T-helper 22 cell (primary cell): Measurements from ENCODE around the gene COPA.
A peak's percentile ranks its signal among the peaks of the same experiment; 100 is the strongest.
"Not testable (repeated sequence)": the region's sequence is repeated elsewhere in the genome, so short reads cannot be mapped to it uniquely, and the experiment has no call there.

Source experiments
- DNase-seq: peaks from one replicate; pipeline ENCODE4 v3.0.0-alpha.2; 2020; ENCODE audit warnings: low read depth

Gene COPA

DNA sequence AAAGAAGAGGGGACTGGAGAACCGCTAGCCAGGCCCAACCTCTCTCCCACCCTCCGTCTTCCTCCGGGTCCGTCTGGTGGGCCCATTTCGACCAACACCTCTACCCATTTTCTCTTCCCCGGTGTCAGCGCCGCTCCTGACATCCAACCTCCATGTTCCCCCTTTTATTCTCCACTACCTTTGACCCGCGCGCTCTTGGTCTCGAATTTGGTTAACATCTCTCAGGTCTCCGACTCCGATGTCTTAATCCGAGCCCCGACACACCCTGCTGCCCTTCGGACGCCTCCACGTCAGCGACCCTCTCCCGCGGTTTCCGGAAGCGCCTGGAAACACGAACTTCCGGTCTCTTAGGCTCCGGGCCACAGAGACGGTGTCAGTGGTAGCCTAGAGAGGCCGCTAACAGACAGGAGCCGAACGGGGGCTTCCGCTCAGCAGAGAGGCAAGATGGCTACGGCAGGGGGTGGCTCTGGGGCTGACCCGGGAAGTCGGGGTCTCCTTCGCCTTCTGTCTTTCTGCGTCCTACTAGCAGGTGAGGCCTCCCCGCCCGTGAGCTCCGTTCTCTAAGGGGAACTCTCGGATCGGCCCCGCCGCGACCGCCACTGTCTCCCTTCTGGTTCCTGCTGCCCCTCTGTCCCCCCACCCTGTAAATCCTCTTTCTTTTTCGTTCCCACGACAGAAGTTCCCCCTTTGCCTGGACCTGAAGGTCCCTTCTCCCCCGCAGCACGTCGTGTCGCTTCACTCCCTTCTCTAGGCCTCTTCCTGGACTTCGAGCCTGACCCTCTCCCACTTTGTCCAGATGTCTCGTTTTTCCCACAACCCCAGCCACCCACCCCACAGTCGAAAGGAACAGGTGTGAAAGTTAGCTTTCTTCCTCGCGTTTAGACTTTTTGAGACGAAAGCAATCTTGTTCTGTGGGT lies at the start of gene COPA, which contains the start of gene NCSTN:
Gene COPA (minus strand): TSS at position 298 of the 917 bp plus-strand sequence. CDS start 80 bp downstream, at position 218.
Gene NCSTN (plus strand): TSS at position 431 of the 917 bp plus-strand sequence. CDS start 14 bp downstream, at position 445.
- DNase-seq = peak; percentile 86

GRCh38 chr1:160388406-160388805 lies 45.4 kb upstream of the COPA start:
- DNase-seq = not testable (repeated sequence)

DNA sequence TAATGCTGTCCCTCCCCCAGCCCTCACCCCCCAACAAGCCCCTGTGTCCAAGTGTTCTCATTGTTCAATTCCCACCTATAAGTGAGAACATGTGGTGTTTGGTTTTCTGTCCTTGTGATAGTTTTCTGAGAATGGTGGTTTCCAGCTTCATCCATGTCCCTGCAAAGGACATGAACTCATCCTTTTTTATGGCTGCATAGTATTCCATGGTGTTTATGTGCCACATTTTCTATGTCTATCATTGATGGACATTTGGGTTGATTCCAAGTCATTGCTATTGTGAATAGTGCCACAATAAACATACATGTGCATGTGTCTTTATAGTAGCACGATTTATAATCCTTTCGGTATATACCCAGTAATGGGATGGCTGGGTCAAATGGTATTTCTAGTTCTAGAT lies 41.8 kb upstream of the COPA start:
- DNase-seq = not testable (repeated sequence)

- DNase-seq = no peak
Measured at GRCh38 chr1:160377585-160378206, 34.6 kb upstream of the COPA start.

GRCh38 chr1:160376525-160377131 lies 33.6 kb upstream of the COPA start:
- no peak for DNase-seq

GRCh38 chr1:160375788-160376524 lies 32.9 kb upstream of the COPA start:
- DNase-seq = no peak

GRCh38 chr1:160374306-160375110 lies 31.5 kb upstream of the COPA start:
- no peak for DNase-seq

- DNase-seq = no peak
Measured at GRCh38 chr1:160373696-160374095, 30.6 kb upstream of the COPA start.

DNA sequence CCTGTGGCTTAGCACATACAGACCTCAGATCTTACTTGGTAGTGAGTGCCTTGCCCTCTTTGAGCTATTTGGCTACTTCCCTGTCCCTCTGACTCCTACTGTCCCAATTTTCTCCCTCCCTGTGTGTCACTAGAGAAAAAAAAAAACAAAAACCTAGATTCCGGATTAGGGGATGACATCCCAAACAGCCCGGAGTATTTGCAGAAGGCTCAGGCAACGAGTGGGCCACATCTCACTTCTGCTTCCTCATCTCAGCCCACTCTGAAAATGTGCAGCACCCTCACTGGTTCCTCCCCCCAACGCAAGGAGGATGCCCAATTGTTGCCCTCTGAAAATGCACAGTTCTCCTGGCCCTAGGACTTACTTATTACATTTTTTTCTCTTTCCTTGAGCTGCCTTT lies 28.7 kb upstream of the COPA start:
- no peak for DNase-seq

DNA sequence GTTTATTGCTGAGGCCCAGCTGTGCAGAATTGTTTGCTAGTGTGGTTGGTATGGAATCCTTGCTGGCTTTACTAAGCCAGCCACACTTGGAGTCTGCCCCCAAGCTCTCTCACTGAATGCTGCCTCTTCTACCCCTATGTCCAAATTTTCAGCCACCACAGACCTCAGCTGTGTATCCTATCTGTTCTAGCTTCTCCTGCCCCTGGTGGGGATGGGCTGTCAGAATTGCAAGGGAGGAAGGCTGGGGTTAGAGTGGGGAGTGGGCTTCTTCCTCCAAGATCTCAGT lies 28.2 kb upstream of the COPA start:
- DNase-seq = no peak

GRCh38 chr1:160370561-160371345 lies 27.7 kb upstream of the COPA start:
- no peak for DNase-seq

GRCh38 chr1:160369087-160369486 lies 26.0 kb upstream of the COPA start:
- DNase-seq = no peak

DNA sequence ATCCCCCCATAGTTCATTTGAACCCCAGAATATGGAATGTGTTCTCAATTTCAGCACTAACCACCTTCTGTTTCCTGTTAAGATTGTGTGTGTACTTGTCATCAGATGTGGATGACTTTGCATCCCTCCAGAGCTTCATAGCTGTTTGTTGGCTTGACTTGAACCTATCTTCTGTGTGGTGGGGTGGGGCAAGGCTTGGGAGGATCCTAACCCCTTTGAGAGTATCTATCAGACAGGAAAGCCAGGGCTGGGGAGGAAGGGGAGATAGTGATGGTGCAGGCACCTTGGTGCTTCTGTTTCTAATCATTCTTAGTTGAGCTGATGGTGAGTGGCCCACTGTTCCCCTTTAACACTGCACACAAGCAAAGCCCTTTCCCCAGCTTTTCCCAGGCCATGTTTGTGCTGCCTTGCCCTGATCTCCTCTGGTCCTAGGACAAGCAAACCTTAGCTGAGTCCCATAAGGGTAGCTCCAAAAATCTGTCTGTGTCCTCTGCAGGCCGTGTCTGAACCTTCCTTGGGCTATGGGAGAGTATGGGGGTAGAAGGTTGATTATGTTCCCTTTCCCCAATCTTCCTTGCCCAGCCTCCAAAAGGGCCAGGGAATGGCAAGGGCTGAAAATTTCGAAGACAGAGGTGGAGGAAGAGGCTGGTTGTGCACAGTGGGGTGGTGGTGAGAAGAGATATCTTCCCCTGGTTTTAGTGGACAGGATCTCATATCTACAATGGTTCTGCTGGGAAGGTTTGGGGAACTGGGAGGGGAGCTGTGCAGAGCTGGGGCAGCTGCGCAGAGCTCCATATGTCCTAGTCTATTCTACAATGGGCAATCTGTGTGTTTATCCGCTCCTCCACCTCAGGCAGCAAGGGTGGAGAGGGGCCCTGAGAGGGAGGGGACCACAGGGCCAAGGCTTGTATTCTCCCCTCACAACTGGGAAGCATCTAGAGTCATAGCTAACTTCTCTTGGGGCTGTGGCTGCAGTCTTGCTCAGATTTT lies 25.2 kb upstream of the COPA start:
- DNase-seq = no peak

DNA sequence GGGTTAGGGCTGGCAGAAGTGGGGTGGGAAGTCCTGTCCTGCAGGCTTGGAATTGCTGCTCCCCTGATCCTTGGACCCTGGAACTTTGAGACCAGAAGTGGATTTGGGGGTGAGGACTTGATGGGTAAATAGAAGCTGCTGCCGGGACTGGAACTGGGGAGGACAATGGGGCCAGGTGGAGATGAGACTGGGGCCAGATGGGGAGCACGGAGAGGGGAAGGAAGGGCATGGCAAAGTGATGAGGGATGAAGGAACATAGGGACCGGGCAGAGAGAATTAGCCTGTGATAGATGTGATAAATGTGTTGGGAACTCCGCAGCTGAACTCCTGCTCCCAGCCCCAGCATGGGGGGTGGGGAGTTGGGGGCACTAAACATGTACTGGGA lies 24.5 kb upstream of the COPA start:
- no peak for DNase-seq

DNA sequence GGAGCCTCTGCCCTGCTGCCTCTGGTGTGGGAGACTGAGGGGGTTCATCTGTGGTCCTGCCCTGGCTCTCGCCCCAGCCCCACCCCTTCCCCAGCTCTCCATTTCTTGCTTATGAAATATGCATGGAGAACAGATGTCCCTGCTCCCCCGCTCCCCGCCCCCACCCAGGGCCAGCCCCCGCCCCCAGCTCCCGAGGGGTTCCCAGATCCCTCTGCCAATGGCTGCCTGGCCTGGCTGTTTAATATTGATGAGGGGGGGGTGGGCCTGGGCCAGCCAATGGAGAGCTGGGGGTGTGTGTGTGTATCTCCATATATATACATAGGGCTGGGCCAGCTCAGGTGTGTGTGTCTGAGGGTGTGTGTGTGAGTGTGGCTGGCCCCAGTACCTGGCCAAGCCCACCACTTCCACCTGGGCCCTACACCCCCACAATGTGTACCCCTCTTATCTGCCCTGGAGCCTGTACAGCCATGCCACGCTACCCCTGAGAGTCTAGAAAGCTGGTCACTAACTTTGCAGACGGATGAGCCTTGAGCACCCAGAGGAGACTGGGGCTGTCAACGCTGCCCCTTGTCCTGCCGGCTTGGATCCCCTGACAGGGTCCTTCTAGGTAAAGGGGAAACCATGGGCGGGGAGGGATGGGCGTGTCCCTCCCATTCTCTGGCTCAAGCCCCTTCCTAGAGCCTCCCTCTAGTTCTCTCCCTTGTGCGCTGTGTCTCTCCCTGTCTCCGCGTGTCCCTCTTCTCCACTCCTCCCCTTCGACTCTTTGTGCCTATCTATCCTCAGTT lies 23.9 kb upstream of the COPA start, which contains the start of gene NHLH1:
Gene NHLH1 (plus strand): TSS at position 341 of the 785 bp plus-strand sequence. CDS start 3,661 bp downstream, outside the sequence.
- no peak for DNase-seq

DNA sequence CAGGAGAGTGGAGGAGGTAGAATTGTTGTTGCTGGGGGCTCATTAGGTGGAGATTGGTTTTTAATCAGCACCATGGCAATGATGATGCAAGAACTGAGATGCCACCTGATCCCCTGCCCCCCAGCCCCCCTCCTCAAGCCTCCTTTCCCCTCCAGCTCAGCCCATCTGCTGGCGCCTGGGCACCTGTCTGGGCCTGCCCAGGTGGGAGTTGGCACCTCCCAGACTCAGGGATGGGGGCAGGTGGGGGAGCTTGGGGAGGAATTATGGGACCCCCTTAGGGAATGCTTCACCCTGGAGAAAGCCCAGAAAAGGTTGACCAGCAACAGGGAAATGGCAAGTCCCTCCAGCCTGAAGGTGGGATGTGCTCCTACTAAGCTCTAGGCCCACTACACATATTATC lies 22.3 kb upstream of the COPA start:
- no peak for DNase-seq

- no peak for DNase-seq
Measured at GRCh38 chr1:160363951-160364735, 21.1 kb upstream of the COPA start.

DNA sequence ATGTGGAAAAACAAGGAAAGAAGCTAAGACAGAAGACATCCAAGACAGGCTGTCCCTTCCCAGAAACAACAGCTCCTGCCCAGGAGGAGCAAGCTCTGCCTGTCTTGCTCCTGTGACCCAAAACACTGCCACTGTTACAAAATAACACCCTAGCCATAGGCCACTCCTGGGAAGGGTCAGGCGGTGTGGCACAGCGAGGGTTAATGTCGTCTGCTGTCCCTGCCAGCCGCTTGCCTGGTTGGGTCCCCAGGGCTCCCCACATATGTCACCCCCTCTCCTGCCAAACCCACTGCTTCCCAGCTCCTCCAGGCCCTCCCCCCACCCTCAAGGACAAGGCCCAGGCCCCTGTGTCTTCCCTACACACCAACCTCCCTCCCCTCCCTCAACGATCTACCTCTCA lies 20.0 kb upstream of the COPA start:
- DNase-seq = no peak
